NCI-H1694 treated with DMSO at 0.1 percent for 48 hours (cell line): ENCODE data around the gene S1PR2.

Source experiments
- DNase-seq: peaks from one replicate; lab custom pipeline; 2025; lab: John Stamatoyannopoulos, UW

The S1PR2 gene, protein sequence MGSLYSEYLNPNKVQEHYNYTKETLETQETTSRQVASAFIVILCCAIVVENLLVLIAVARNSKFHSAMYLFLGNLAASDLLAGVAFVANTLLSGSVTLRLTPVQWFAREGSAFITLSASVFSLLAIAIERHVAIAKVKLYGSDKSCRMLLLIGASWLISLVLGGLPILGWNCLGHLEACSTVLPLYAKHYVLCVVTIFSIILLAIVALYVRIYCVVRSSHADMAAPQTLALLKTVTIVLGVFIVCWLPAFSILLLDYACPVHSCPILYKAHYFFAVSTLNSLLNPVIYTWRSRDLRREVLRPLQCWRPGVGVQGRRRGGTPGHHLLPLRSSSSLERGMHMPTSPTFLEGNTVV

DNA sequence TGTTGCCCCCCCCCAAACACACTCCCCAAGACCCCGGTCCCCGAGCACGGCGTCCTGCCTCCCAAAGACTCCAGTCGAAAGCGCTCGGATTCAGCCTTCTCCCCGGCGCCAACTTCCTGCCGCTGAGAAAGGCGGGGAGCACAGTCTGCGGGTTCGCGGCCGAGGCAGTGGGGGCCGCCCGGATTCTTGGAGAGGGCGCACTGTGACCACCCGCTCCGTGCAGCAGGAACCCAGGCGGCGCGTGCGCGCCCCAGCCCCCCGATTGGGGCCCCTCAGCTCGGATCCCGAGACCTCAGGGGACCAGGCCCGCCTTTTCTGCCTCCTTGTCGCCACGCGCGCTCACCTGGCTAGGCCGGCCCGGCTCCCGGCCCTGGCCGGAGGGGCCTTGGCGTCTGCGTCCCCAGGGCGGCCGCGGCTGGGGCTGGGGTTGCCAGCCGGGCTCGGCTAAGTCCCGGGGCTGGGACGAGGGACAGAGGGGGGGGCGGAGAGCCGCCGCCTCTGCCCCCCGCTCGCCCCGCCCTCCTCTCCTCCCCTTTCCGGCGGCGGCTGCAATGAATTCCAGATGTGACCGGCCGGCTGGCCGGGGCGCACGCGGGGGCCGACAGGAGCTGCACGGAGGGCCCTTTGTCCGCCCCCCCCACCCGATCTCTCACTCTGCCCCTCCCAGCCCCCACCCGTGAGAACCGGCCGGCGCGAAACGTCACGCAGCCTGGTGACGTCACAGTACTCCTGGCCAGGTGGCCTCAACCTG lies at the start of gene S1PR2:
TSS of gene S1PR2 (minus strand) at position 471 of the 751 bp plus-strand sequence. CDS start 6,426 bp downstream, outside the sequence.
- DNase-seq = no peak

DNA sequence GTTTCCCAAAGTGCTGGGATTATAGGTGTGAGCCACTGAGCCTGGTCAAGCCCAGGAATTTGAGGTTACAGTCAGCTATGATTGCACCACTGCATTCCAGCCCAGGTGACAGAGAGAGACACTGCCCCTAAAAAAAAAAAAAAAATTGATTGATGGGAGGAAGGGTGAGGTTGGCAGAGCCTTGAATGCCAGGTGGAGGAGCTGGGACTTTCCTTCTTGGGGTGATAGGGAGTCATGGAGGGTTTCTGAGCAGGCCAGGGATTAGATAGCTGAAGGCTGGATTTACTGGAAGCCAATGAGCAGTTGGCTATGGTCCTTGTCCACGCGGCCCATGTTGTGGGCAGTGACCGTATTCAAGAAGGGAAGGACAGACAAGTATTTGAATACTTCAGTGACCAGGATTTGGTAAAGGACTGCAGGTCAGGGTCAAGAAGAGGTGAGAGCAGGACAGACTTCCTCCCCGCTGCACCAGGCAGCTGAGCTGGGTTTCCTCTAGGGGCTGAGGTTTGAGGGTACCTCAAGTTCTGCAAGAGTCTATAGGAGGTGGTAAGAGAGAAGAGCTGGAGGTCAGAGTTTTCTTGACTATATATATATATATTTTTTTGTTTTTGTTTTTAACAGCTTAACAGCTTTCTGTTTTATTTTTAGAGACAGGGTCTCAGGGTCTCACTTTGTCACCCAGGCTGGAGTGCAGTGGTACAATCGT lies 48.8 kb upstream of the S1PR2 start:
- no peak for DNase-seq

DNA sequence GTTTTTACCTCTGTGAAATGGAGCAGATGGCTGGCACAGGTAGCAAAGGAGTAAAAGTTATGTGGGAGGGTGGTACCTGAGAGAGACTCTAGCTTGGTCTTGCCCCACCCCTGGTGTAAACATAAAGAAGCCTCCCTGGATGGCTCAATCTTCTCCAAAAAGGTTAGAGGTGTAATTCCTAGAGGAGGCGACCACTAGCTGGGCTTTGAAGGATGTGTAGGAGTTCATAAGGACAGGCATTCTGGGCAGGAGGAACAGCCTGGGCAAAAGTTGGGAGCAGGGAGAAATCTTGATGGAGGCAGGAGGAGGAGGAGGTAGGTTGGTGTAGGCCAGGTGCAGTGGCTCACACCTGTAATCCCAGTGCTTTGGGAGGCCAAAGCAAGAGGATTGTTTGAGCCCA lies 47.8 kb upstream of the S1PR2 start:
- no peak for DNase-seq

DNA sequence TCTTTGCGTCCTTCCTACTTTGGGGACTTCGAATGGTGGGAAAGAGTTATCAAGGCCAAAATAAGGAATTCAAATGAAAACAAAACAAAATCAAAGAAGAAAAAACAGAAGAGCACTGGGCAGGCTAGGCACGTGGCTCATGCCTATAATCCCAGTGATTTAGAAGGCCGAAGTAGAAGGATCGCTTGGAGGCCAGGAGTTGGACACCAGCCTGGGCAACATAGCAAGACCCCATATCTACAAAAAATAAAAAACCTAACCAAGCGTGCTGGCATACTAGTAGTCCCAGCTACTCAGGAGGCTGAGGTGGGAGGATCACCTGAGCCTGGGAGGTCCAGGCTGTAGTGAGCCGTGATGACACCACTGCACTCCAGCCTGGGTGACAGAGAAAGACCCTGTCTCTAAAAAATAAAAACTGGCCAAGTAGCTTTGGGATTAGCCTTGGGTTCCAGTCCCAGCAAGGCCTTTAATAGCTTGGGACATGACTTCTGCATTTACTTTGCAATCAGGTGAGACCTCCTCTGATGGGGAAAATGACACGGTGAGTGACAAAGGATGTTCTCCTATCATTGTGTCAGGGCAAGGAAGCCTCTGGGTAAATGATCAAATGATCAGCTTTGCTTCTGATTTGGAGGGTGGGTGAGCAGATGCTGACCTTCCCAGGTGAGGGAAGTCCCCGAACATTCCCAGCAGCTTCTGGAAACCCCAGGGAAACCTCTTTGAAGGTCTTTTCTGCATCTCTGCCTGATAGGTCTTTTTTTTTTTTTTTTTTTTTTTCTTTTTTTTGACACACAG lies 46.9 kb upstream of the S1PR2 start:
- no peak for DNase-seq

DNA sequence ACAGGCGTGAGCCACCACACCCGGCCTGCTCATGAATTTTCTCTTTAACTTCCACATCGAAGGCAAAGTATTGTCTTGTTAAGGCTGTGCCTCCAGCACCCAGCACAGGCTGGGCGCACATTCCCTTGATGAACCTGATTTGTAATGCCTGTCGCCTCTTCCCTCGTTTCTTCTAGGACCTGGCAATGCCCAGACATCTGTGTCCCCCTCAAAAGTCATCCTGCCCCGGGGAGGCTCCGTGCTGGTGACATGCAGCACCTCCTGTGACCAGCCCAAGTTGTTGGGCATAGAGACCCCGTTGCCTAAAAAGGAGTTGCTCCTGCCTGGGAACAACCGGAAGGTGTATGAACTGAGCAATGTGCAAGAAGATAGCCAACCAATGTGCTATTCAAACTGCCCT lies 43.5 kb upstream of the S1PR2 start:
- DNase-seq = no peak

DNA sequence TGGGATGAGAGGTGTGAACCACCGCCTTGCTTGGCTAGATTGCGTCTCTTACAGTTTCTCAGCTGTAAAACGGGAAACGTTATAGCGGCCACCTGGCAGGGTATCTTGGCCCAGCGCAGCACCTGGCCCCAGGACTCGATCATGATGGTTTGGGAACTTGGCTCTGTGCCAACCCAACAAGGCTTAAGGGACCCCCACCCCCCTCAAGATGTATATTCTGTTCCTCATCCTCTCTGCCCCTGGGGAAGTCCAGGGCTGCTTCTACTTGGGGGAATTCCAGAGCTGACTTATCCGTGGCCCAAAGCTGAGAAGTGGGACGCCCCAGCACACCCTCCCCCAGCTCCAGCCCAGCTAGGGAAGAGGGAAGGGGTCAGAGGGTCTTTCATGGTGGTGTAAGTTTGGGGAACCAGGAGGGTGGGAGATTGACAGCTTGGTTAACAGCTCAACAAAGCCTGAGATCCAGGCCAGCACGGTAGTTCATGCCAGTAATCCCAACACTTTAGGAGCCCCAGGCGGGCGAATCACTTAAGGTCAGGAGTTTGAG lies 40.5 kb upstream of the S1PR2 start:
- no peak for DNase-seq

DNA sequence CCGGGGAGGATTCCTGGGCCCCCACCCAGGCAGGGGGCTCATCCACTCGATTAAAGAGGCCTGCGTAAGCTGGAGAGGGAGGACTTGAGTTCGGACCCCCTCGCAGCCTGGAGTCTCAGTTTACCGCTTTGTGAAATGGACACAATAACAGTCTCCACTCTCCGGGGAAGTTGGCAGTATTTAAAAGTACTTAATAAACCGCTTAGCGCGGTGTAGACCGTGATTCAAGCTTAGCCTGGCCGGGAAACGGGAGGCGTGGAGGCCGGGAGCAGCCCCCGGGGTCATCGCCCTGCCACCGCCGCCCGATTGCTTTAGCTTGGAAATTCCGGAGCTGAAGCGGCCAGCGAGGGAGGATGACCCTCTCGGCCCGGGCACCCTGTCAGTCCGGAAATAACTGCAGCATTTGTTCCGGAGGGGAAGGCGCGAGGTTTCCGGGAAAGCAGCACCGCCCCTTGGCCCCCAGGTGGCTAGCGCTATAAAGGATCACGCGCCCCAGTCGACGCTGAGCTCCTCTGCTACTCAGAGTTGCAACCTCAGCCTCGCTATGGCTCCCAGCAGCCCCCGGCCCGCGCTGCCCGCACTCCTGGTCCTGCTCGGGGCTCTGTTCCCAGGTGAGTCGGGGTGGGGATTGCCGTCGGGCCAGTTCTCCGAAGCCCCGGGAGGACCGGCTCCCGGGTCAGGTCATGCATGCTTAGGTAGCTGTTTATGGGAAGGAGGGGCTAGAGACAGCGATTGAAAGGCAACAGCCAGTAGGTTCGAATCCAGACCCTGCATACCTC lies 39.7 kb upstream of the S1PR2 start, which contains the start of gene ICAM1:
TSS of gene ICAM1 (plus strand) at position 505 of the 779 bp plus-strand sequence. CDS start at position 545, 40 bp downstream.
- DNase-seq = no peak

DNA sequence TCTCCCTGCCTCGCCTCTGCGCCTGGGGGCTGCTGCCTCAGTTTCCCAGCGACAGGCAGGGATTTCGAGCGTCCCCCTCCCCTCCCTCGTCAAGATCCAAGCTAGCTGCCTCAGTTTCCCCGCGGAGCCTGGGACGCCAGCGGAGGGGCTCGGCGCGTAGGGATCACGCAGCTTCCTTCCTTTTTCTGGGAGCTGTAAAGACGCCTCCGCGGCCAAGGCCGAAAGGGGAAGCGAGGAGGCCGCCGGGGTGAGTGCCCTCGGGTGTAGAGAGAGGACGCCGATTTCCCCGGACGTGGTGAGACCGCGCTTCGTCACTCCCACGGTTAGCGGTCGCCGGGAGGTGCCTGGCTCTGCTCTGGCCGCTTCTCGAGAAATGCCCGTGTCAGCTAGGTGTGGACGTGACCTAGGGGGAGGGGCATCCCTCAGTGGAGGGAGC lies 39.1 kb upstream of the S1PR2 start:
- no peak for DNase-seq

DNA sequence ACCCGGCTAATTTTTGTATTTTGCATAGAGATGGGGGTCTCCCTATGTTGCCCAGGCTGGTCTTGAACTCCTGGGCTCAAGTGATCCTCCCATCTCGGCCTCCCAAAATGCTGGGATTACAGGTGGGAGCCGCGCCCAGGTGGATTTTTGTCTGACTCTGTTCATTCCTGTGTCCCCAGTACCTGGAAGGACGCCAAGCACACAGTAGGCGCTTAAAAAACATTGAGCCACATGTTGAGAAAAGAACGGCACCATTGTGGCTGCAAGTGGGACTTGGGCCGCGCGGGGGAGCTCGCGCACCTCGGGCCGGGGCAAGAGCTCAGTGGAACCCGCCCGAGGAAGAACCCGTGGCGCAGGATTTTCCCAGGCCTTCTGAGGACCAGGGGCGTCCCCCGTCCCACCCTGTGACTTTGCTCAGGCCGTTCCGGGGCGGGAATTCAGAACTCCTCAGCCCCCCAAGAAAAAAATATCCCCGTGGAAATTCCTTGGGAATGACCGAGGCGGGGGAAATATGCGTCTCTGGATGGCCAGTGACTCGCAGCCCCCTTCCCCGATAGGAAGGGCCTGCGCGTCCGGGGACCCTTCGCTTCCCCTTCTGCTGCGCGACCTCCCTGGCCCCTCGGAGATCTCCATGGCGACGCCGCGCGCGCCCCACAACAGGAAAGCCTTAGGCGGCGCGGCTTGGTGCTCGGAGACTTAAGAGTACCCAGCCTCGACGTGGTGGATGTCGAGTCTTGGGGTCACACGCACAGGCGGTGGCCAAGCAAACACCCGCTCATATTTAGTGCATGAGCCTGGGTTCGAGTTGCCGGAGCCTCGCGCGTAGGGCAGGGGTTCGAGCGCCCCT lies 38.4 kb upstream of the S1PR2 start:
- peak; percentile 40 for DNase-seq

DNA sequence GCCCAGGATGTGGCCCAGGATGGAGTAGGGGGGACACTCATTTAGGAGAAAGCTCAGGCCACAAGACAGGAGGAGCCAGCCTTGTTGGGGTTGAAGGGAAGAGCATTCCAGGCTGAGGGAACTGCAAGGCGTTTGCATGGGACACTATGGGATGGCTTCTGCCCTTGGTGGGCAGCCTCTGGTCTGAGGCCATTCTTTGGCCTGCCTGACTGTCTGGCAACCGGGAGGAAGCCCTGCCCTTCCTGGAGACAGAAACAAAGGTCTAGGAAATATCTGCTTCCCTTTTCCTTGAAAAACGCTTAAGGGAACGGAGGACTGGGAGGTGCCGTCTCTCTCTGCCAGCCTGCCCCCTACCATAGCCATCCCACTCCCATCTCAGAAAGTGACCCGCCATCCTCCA lies 36.9 kb upstream of the S1PR2 start:
- DNase-seq = no peak

DNA sequence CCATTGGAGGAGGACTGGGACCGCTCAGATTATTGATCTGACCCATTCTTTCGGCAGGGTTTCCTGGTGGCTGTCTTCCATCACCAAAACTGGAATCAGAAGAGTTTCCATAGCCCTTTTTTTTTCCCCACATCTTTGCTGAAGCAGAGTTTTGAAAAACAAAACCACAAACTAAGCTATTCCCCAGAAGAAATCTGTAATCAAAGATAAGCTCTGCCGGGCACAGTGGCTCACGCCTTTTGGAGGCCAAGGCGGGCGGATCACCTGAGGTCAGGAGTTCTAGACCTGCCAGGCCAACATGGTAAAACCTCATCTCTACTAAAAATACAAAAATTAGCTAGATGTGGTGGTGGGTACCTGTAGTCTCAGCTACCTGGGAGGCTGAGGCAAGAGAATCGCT lies 35.6 kb upstream of the S1PR2 start:
- DNase-seq = no peak

DNA sequence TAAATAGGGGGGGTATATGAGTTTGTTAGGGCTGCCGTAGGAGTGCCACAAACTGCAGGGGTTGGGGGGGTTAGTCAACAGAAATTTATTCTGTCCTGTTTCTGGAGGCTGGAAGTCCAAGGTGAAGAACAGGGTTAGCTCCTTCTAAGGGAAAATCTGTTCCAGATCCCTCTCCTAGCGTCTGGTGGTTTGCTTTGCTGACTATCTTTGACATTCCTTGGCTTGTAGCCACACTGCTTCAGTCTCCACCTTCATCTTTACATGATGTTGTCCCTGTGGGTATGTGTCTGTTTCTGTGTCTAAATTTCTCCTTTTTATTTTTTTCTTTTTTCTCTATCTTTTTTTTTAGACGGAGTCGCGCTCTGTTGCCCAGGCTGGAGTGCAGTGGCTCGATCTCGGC lies 31.6 kb upstream of the S1PR2 start:
- no peak for DNase-seq

DNA sequence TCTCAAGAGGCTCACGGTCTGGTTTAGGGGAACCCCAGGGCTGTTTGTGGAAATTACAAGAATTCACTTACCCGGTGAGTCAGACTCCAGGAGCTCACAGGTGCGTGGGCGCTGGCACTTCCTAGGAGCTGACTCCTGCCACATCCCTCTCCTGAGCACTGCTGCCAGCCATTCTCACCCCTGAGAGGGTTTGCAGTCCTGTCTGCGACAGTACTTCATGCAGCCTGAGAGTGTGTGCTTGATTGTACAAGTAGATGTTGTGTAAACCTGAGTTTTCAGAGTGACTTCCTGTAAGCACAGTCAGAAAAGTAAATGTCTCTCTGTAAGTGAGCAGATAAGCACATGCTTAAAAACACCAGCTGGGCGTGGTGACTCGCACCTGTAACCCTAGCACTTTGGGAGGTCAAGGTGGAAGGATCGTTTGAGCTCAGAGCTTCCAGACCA lies 29.0 kb upstream of the S1PR2 start:
- no peak for DNase-seq

DNA sequence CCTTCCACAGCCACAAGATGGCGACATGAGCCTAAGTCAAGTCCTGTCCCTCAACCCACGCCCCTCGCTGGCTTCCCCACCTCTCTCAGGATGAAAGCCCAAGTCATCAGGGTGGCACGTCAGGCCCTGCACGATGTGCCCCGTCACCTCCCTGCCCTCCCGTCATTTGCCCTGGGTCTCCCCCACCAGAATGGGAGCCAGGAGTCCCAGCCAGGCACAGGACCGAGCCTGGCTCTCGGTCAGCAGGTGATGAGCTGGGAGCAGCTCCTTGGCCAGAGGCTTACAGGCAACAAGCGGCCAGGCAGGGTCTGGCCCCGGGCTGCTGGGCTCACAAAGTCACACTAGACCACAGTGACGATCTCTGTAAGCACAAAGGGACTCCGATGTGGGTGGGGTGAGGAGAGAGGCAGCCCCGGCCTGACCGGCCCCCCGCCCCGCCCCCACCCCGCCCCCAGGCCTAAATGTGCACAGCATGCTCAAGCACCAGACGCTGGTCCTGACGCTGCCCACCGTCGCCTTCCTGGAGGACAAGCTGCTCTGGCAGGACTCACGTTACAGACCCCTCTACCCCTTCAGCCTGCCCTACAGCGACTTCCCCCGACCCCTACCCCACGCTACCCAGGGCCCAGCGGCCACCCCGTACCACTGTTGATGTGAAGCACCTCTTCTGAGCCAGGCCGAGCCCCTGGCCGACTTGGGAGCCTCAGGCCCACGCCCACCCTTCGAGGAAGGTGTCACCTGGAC lies 28.2 kb upstream of the S1PR2 start:
- DNase-seq = peak; percentile 81

DNA sequence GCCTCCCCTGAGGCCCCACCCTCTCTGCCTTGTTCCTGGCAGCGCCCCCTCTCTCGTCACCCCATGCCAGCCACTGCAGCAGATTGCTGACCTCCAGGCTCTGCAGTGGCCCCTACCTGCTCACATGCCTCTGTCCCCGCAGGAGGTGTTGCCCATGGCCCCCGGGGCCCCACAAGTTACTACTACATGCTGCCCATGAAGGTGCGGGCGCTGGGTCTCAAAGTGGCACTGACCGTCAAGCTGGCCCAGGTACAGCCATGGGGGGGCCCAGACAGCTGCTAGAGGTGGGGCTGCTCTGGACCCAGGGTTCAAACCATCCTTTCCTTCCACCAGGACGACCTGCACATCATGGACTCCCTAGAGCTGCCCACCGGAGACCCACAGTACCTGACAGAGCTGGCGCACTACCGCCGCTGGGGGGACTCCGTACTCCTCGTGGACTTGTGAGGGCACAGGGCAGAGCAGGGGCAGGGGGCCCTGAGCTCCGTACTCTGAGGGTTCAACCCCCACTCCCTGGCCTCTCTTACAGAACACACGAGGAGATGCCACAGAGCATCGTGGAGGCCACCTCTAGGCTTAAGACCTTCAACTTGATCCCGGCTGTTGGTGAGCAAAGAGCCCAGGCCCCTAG lies 27.1 kb upstream of the S1PR2 start:
- DNase-seq = no peak

DNA sequence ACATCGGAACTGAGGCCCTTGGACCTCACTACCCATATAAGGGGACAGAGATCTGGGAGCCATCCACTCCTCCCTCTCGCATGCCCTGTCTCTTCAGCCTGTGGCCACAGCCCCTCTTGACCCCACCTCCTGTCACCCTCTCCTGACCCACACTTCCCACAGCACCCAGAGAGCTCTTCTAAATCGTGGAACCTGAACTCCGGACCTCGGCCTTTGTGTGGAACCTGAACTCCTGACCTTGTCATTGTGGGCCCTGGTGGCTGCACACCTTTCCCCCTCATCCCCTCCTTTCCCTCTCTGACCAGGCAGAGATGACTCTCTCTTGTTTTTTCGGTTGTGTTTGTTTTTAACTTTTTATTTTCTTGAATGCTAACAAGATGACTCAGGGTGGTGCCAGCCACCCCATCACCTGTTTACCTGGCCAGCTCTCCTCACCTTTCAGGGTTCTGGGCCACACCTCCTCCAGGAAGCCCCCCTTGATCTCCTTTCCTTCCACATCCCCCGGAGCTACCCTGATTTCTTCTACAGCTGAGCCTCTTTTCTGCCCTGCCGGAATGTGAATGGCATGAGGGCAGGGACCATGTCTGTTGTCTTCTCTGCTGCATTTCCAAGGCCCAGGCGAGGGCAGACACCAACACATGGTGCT lies 26.0 kb upstream of the S1PR2 start:
- no peak for DNase-seq

DNA sequence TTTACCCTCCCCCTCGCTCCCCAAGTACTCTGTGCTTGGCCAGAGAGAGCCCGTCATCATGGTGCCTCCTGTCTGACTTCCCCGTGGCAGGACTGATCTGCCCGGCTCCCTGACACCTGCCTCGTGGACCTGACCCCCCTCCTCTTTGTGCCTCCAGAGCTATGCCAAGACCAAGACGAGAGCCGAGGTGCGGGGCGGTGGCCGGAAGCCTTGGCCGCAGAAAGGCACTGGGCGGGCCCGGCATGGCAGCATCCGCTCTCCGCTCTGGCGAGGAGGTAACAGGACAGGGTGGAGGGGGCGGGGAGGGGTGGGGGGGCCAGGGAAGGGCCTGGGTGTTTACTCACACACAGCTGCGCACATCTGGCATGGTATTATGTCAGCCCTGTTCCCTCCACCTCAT lies 25.4 kb upstream of the S1PR2 start:
- no peak for DNase-seq

DNA sequence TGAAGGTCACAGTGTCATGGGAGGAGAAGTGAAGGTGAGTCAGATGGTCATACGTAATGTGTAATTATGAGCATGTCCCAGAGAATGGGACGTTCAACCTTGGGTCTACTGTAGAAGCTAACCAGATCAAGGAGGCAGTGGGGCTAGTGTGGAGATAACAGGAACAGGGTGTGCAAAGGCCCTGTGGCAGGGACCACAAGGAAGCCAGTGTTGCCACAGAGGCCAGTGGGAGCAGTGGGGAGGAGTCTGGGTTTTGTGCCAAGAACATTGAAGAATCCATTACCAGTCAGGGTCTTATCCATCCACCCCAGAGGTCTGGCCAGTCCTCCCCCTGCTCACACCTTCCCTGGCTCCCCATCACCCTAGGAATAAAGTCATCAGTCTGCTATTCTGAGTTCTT lies 24.2 kb upstream of the S1PR2 start:
- DNase-seq = no peak
